Erythroblast (primary cell): ENCODE results near the gene ISL2.

ENCODE experiments used
- GATA1 ChIP-seq: IDR thresholded peaks from 2 replicates; pipeline ENCODE4 v1.6.1; 2011; ENCODE audit warnings: low read depth, mild to moderate bottlenecking, control low read depth, low read length, moderate library complexity
- POLR2A ChIP-seq: IDR thresholded peaks from 2 replicates; pipeline ENCODE4 v1.6.1; 2011; ENCODE audit warnings: mild to moderate bottlenecking, low read length

- TF ChIP-seq POLR2A (no peak), GATA1 (no peak)
Measured at GRCh38 chr15:76342382-76343201, 6.0 kb downstream of the ISL2 start.
